Spleen (tissue), 11 donors: ENCODE data around the gene SEMA5A. TPM values are rescaled to one million over a fixed set of nuclear protein-coding genes. Genes with fewer than 3 reads are reported as not detected.

Experiments
- DNase-seq: peaks from one replicate; pipeline ENCODE4 v3.0.0-alpha.2; 2020
- H3K27ac ChIP-seq, 8 donors: fragments of 200-600 bp; sonication (generic) in 7 of 8; 1 replicate in 4 of 8; 2 replicates in 4 of 8; pipeline versions ENCODE4 v1.5.0 to v1.8.0; 2016 to 2021; ENCODE audit warnings: inconsistent platforms in 4 of 8, mild to moderate bottlenecking in 4 of 8, moderate library complexity in 1 of 8
- H3K27me3 ChIP-seq, 7 donors: fragments of 200-600 bp; sonication (generic) in 6 of 7; replicated peaks in 1 of 7; 1 replicate in 4 of 7; 2 replicates in 3 of 7; pipeline versions ENCODE4 v1.5.0 to v1.8.0; 2016 to 2021; ENCODE audit warnings: inconsistent platforms in 3 of 7, mild to moderate bottlenecking in 1 of 7
- H3K36me3 ChIP-seq, 6 donors: fragments of 200-600 bp; sonication (generic) in 5 of 6; 1 replicate in 4 of 6; 2 replicates in 2 of 6; pipeline versions ENCODE4 v1.5.0 to v1.8.0; 2016 to 2021; ENCODE audit warnings: inconsistent platforms in 2 of 6
- H3K4me1 ChIP-seq, 6 donors: fragments of 200-600 bp; sonication (generic) in 5 of 6; 1 replicate in 3 of 6; 2 replicates in 3 of 6; pipeline versions ENCODE4 v1.5.0 to v1.8.0; 2016 to 2021; ENCODE audit warnings: inconsistent platforms in 3 of 6
- H3K4me3 ChIP-seq, 8 donors: fragments of 200-600 bp; sonication (generic) in 7 of 8; 1 replicate in 4 of 8; 2 replicates in 4 of 8; pipeline versions ENCODE4 v1.5.0 to v1.8.0; 2016 to 2021; ENCODE audit warnings: inconsistent platforms in 4 of 8, mild to moderate bottlenecking in 4 of 8, moderate library complexity in 2 of 8
- H3K9me3 ChIP-seq, 8 donors: fragments of 200-600 bp; sonication (generic) in 7 of 8; 1 replicate in 4 of 8; 2 replicates in 4 of 8; pipeline versions ENCODE4 v1.5.0 to v1.8.0; 2016 to 2021; ENCODE audit warnings: inconsistent platforms in 4 of 8
- POLR2A ChIP-seq, 3 donors: fragments of 450-650 bp; IDR thresholded peaks; one replicate each; pipeline ENCODE4 v1.5.1; 2017; ENCODE audit warnings: antibody characterized with exemption in 3 of 3, mild to moderate bottlenecking in 1 of 3
- POLR2AphosphoS5 ChIP-seq, 3 donors: sonication (generic); formaldehyde crosslinking; IDR thresholded peaks; one replicate each; pipeline ENCODE4 v1.5.1; 2017; ENCODE audit warnings: antibody characterized with exemption in 3 of 3
- WGBS, 5 donors: extraction: QIAGEN DNeasy Blood & Tissue Kit in 3 of 5; methylation state at CpG; one replicate each; pipeline versions ENCODE4 v1.1.5 to v1.1.7; 2013 to 2018; 5-methylcytosine and 5-hydroxymethylcytosine counted together
- intact Hi-C: fragments of 100-400 bp; cut with DNase I; formaldehyde crosslinking; loops from one replicate; pipeline ENCODE4 v1.15.0; 2023; ENCODE audit warnings: low total_unique reads
- polyA plus RNA-seq, 3 donors: library from polyadenylated mRNA; stranded (reverse); fragments of 200-250 nt; gene quantifications; one replicate each; pipeline ENCODE4 v1.2.1, GENCODE V29; 2013
- total RNA-seq, 7 donors: library from RNA; depleted of rRNA in 3 of 7; stranded (reverse); fragments of >200 nt in 3 of 7; fragmentation: NEBNext Ultra II Directional in 4 of 7; extraction: Animal tissue kit (Norgen Biotek cat#: 25700) in 4 of 7; gene quantifications; one replicate each; pipeline versions ENCODE4 v1.1.0 to v1.2.1, GENCODE V29; 2016 to 2021
- TF ChIP-seq, protein P1 (sequence below), 11 experiments: fragments of 200-600 bp in 7 of 11; fragments of 450-650 bp in 4 of 11; sonication (generic) in 4 of 11; IDR thresholded peaks in 8 of 11; conservative IDR thresholded peaks in 3 of 11; 1 replicate in 7 of 11; 2 replicates in 4 of 11; pipeline versions ENCODE4 v1.4.0 to v1.8.0; 2016 to 2021; ENCODE audit warnings: antibody characterized with exemption in 11 of 11, inconsistent platforms in 4 of 11, mild to moderate bottlenecking in 1 of 11
- donor health status: healthy with polysubstance abuse.
- donor health status: DM: no; HTN: no; CAD: no; lungs with moderate emphysema.
- donor health status: DM: no; HTN: no; CAD: no.
- donor health status: Bipolar disorder and iron deficiency.
- donor health status: healthy.
- donor health status: DM: no; HTN: no; CAD: no.
- donor health status: DM: yes; HTN: yes; CAD: no.

The SEMA5A gene
- total and polyA plus RNA-seq, 10 donors, result 1.4 to 30.9 (median 13.1) TPM

DNA sequence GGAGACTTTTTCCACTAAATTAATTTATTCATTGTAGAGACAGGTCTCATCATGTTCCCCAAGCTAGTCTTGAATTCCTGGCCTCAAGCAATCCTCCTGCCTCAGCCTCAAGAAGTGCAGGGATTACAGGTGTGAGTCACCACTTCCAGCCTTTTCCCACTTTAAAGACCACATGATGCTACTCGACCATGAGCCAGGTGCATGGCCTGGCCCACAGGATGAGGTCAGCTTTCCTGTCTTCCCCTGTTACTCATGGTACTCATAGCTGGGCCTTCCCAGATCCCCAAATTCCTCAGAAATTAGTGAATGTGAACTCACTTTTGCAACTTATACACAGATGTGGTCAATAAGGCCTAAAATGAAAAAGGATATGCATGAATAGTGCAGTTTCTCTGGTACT lies 395.9 kb downstream of the SEMA5A start:
- WGBS, 5 donors, result 44 to 81% (median 59%) methylated on average over 1 of the region's 1 CpG
- no peaks in the 10 kb centered on the region for H3K36me3 ChIP-seq
- H3K4me3 ChIP-seq, result no peak overlapping the region
- H3K9me3 ChIP-seq, result peaks cover 0 to 3% (median 0%) of the 10 kb centered on the region in 8 donors
- intact Hi-C loops, result no loop called here
- H3K27ac ChIP-seq, result no peak overlapping the region
- TF ChIP-seq POLR2A (IDR thresholded peaks at IDR 0.05) (no peak), POLR2AphosphoS5 (IDR thresholded peaks at IDR 0.05) (no peak)
- TF ChIP-seq, protein P1, sequence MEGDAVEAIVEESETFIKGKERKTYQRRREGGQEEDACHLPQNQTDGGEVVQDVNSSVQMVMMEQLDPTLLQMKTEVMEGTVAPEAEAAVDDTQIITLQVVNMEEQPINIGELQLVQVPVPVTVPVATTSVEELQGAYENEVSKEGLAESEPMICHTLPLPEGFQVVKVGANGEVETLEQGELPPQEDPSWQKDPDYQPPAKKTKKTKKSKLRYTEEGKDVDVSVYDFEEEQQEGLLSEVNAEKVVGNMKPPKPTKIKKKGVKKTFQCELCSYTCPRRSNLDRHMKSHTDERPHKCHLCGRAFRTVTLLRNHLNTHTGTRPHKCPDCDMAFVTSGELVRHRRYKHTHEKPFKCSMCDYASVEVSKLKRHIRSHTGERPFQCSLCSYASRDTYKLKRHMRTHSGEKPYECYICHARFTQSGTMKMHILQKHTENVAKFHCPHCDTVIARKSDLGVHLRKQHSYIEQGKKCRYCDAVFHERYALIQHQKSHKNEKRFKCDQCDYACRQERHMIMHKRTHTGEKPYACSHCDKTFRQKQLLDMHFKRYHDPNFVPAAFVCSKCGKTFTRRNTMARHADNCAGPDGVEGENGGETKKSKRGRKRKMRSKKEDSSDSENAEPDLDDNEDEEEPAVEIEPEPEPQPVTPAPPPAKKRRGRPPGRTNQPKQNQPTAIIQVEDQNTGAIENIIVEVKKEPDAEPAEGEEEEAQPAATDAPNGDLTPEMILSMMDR (IDR thresholded peaks at IDR 0.05 in 8 of 11, conservative IDR thresholded peaks at IDR 0.05 in 3 of 11), result no peak
- H3K4me1 ChIP-seq, result peaks cover 0 to 14% (median 3%) of the 10 kb centered on the region in 6 donors
- DNase-seq, result no peak
- H3K27me3 ChIP-seq, result no peaks in the 10 kb centered on the region

DNA sequence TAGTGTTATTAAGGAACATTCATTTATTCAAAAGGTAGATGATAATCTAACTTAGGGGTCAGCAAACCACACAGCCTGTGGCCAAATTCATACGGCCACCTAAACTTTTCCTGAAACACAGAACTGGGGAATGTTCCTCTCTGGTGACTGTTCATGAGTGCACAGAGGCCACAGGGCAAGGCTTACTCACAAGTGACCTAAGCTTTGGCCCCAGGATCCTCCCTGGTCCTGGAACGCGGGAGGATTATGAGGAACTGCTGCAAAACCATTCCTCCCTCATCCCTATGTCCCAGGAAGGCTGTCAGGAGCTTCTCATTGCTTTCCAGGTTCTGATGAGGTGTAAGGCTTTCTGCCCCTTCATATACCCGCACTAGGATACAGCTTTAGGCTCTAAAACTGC lies 397.6 kb downstream of the SEMA5A start:
- Histone ChIP-seq H3K27ac (no peak overlapping the region), H3K9me3 (peaks cover 0 to 11% (median 0%) of the 10 kb centered on the region in 8 donors), H3K4me1 (peaks cover 0 to 14% (median 3%) of the 10 kb centered on the region in 6 donors), H3K27me3 (no peaks in the 10 kb centered on the region), H3K36me3 (no peaks in the 10 kb centered on the region), H3K4me3 (no peak overlapping the region)
- intact Hi-C loops, result no loop called here
- TF ChIP-seq, protein P1 (IDR thresholded peaks at IDR 0.05 in 8 of 11, conservative IDR thresholded peaks at IDR 0.05 in 3 of 11), result no peak
- no peak for TF ChIP-seq POLR2A (IDR thresholded peaks at IDR 0.05)
- no peak for TF ChIP-seq POLR2AphosphoS5 (IDR thresholded peaks at IDR 0.05)
- 74 to 87% (median 81%) methylated on average over 2 to 4 of the region's 4 CpGs for WGBS, 5 donors
- DNase-seq, result no peak

DNA sequence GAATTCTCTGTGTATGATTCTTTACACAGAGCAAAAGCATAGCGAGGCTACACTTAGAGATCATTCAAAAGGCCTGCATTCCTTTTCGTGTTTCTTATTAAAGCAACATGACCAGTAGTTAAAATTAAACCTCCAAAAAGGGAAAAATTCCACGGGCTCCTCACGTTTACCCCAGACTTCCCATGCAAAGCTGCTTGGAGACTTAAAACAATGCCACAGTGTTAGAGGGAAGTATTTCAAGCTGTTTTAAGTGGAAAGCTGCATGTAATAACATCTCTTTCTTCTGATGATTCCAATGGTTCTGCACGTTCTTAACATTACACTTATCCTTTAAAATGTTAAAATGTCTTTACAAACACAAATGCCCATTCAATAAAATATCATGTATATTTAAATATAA lies 405.2 kb downstream of the SEMA5A start:
- DNase-seq, result no peak

DNA sequence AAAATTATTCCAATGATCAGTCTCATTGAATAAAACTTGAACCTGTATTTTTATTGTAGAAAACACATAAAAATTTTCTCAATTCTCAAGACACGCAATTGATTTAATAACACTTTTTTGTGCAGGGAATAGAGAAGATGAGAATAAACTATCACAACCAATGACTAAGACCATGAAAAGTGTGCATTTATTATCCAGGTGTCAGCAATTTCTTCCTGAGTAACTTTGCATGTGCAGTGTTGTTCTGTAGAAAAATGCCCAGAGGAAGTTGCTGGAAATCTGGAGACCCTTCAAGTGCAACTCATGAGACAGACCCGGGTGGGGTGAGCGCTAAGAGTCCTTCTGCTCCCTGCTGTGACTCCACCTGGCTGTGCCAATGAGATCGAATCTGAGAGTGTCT lies 405.7 kb downstream of the SEMA5A start:
- TF ChIP-seq POLR2A (IDR thresholded peaks at IDR 0.05), result no peak
- TF ChIP-seq, protein P1 (IDR thresholded peaks at IDR 0.05 in 8 of 11, conservative IDR thresholded peaks at IDR 0.05 in 3 of 11), result no peak
- no peak for TF ChIP-seq POLR2AphosphoS5 (IDR thresholded peaks at IDR 0.05)
- 73 to 78% (median 76%) methylated on average over 4 of the region's 4 CpGs for WGBS, 5 donors
- Histone ChIP-seq H3K27ac (no peak overlapping the region), H3K4me1 (no peaks in the 10 kb centered on the region), H3K9me3 (peaks cover 0 to 10% (median 1%) of the 10 kb centered on the region in 8 donors), H3K36me3 (no peaks in the 10 kb centered on the region), H3K4me3 (no peak overlapping the region), H3K27me3 (no peaks in the 10 kb centered on the region)
- no peak for DNase-seq
- intact Hi-C loops, result no loop called here

More for the DNA sequence above, 405.2 kb downstream of the SEMA5A start:
- intact Hi-C loops, result no loop called here
- Histone ChIP-seq H3K27me3 (no peaks in the 10 kb centered on the region), H3K9me3 (peaks cover 0 to 11% (median under 1%) of the 10 kb centered on the region in 8 donors), H3K4me3 (no peak overlapping the region), H3K4me1 (no peaks in the 10 kb centered on the region), H3K27ac (no peak overlapping the region), H3K36me3 (no peaks in the 10 kb centered on the region)
- TF ChIP-seq, protein P1 (IDR thresholded peaks at IDR 0.05 in 8 of 11, conservative IDR thresholded peaks at IDR 0.05 in 3 of 11), result no peak
- TF ChIP-seq POLR2AphosphoS5 (IDR thresholded peaks at IDR 0.05), result no peak
- TF ChIP-seq POLR2A (IDR thresholded peaks at IDR 0.05), result no peak
- WGBS, 5 donors, result 58 to 68% (median 65%) methylated on average over 5 of the region's 5 CpGs
